HEK293 (cell line): ENCODE results near the gene KCNQ1.

Experiments
- CTCF ChIA-PET: fragments of 350-600 bp; formaldehyde crosslinking; extraction: SDS; loops from one replicate; lab custom pipeline; 2021; ENCODE audit warnings: antibody characterized with exemption; lab: Yijun Ruan, JAX
- POLR2A ChIA-PET: fragments of 300-600 bp; formaldehyde crosslinking; extraction: SDS; loops from one replicate; lab custom pipeline; 2020; ENCODE audit warnings: antibody characterized with exemption, inconsistent platforms; lab: Yijun Ruan, JAX
- H3K27ac ChIP-seq: fragments of 200-500 bp; sonication (Bioruptor generic); 2 replicates; pipeline ENCODE4 v1.5.1; 2014; ENCODE audit warnings: low read depth, low read length, control low read depth, inconsistent platforms; ENCODE audit errors: extremely low read depth
- H3K36me3 ChIP-seq, 2 experiments: fragments of 200-500 bp in 1 of 2; sonication (Bioruptor generic) in 1 of 2; 1 replicate in 1 of 2; 2 replicates in 1 of 2; pipeline ENCODE4 v1.5.1; 2014 to 2017; ENCODE audit warnings: inconsistent platforms in 2 of 2, low read length in 2 of 2; ENCODE audit not compliant: control insufficient read depth in 2 of 2, insufficient read depth in 1 of 2
- H3K4me1 ChIP-seq: fragments of 200-500 bp; sonication (Bioruptor generic); 2 replicates; pipeline ENCODE4 v1.5.1; 2014; ENCODE audit warnings: mild to moderate bottlenecking, low read length, inconsistent platforms; ENCODE audit not compliant: control insufficient read depth, insufficient read depth
- H3K4me3 ChIP-seq: 2 replicates; pipeline ENCODE4 v1.5.1; 2011; ENCODE audit warnings: low read depth, mild to moderate bottlenecking, control low read depth, low read length, moderate library complexity
- H3K9me3 ChIP-seq: fragments of 200-500 bp; sonication (Bioruptor generic); 2 replicates; pipeline ENCODE4 v1.5.1; 2014; ENCODE audit warnings: low read depth, low read length, inconsistent platforms; ENCODE audit not compliant: control insufficient read depth, insufficient read depth
- MEIS1 ChIP-seq: sonication (generic); formaldehyde crosslinking; IDR thresholded peaks from 2 replicates; pipeline ENCODE4 v1.8.1; 2022; ENCODE audit warnings: missing genetic modification reagents, mild to moderate bottlenecking, borderline replicate concordance
- SETDB1 ChIP-seq: IDR thresholded peaks from one replicate; pipeline ENCODE4 v1.6.1; 2017; ENCODE audit warnings: mild to moderate bottlenecking, low read length, moderate library complexity, mixed read lengths; ENCODE audit not compliant: insufficient read length
- TRIM28 ChIP-seq: IDR thresholded peaks from 2 replicates; pipeline ENCODE4 v1.6.1; 2011; ENCODE audit warnings: low read length, control low read depth, borderline replicate concordance
- ZBTB7A ChIP-seq: fragments of 450-650 bp; formaldehyde crosslinking; IDR thresholded peaks from 2 replicates; pipeline ENCODE4 v1.5.1; 2016; ENCODE audit warnings: low read depth, missing biosample characterization, missing genetic modification characterization
- ZNF169 ChIP-seq: fragments of 450-650 bp; formaldehyde crosslinking; IDR thresholded peaks from 2 replicates; pipeline ENCODE4 v1.5.1; 2016; ENCODE audit warnings: missing biosample characterization, missing genetic modification characterization
- ZNF175 ChIP-seq: fragments of 450-650 bp; formaldehyde crosslinking; IDR thresholded peaks from 2 replicates; pipeline ENCODE4 v1.5.1; 2016; ENCODE audit warnings: missing biosample characterization, missing genetic modification characterization
- ZNF211 ChIP-seq: fragments of 450-650 bp; formaldehyde crosslinking; IDR thresholded peaks from 2 replicates; pipeline ENCODE4 v1.5.1; 2016; ENCODE audit warnings: low read depth, missing biosample characterization, missing genetic modification characterization
- ZNF585B ChIP-seq: fragments of 450-650 bp; formaldehyde crosslinking; IDR thresholded peaks from 2 replicates; pipeline ENCODE4 v1.5.1; 2016; ENCODE audit warnings: missing biosample characterization, missing genetic modification characterization
- ZNF654 ChIP-seq: fragments of 450-650 bp; formaldehyde crosslinking; IDR thresholded peaks from 2 replicates; pipeline ENCODE4 v1.5.1; 2016; ENCODE audit warnings: low read depth, missing biosample characterization, missing genetic modification characterization
- ZNF670 ChIP-seq: fragments of 450-650 bp; formaldehyde crosslinking; IDR thresholded peaks from 2 replicates; pipeline ENCODE4 v1.5.1; 2016; ENCODE audit warnings: missing biosample characterization, missing genetic modification characterization, low read depth
- ZNF792 ChIP-seq: fragments of 450-650 bp; formaldehyde crosslinking; IDR thresholded peaks from 2 replicates; pipeline ENCODE4 v1.5.1; 2016; ENCODE audit warnings: missing biosample characterization, missing genetic modification characterization
- ZNF837 ChIP-seq: fragments of 450-650 bp; formaldehyde crosslinking; IDR thresholded peaks from 2 replicates; pipeline ENCODE4 v1.5.1; 2016; ENCODE audit warnings: missing biosample characterization, missing genetic modification characterization
- TF ChIP-seq, protein P1 (sequence below): fragments of 450-650 bp; formaldehyde crosslinking; IDR thresholded peaks from 2 replicates; pipeline ENCODE4 v1.5.1; 2016; ENCODE audit warnings: missing biosample characterization, missing genetic modification characterization, low read depth
- TF ChIP-seq, protein P2 (sequence below): fragments of 450-650 bp; formaldehyde crosslinking; IDR thresholded peaks from 2 replicates; pipeline ENCODE4; 2016; ENCODE audit warnings: missing biosample characterization, missing genetic modification characterization
- TF ChIP-seq, protein P3 (sequence below): fragments of 450-650 bp; IDR thresholded peaks from 2 replicates; pipeline ENCODE4 v1.5.1; 2018; ENCODE audit warnings: missing biosample characterization, missing genetic modification characterization
- TF ChIP-seq, protein P4 (sequence below): fragments of 450-650 bp; formaldehyde crosslinking; IDR thresholded peaks from 2 replicates; pipeline ENCODE4 v1.5.1; 2016; ENCODE audit warnings: missing biosample characterization, missing genetic modification characterization

The KCNQ1 gene

DNA sequence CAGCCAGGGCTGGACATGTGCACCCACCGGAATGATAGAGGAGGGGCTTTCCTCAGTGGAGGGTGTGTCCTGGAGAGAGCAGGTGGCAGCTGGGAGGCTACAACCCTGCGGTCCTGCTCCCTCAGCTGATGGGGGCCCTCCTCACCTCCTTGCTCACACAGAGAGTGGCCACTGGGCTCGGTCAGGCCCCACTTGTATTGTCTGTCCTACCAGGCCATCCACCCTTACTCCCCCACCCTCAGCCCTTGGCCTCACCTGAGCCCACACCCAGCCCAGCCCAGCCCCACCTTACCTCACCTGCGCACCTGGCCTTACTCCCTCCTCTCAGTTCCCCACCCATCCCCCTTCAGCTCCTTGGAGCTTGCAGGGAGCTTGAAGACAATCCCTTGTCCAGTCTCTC is 3.6 kb upstream of the KCNQ1 start:
- Histone ChIP-seq H3K4me1 (no peaks in the 10 kb centered on the region), H3K4me3 (no peak overlapping the region), H3K27ac (no peak overlapping the region), H3K36me3 (no peaks in the 10 kb centered on the region), H3K9me3 (no peaks in the 10 kb centered on the region)
- ChIA-PET POLR2A (no interaction called here), CTCF (interaction anchor here (0.7 kb wide), 1 partner anchor 38 kb away, joined by 3 read pairs; no protein-coding TSS in a partner anchor)
- TF ChIP-seq ZNF654 (no peak), ZNF837 (tag by site-specific recombination) (no peak), MEIS1 (CRISPR knock-in tag) (no peak), ZNF792 (no peak), ZBTB7A (no peak), ZNF175 (tag by site-specific recombination) (no peak)
- TF ChIP-seq, protein P1, sequence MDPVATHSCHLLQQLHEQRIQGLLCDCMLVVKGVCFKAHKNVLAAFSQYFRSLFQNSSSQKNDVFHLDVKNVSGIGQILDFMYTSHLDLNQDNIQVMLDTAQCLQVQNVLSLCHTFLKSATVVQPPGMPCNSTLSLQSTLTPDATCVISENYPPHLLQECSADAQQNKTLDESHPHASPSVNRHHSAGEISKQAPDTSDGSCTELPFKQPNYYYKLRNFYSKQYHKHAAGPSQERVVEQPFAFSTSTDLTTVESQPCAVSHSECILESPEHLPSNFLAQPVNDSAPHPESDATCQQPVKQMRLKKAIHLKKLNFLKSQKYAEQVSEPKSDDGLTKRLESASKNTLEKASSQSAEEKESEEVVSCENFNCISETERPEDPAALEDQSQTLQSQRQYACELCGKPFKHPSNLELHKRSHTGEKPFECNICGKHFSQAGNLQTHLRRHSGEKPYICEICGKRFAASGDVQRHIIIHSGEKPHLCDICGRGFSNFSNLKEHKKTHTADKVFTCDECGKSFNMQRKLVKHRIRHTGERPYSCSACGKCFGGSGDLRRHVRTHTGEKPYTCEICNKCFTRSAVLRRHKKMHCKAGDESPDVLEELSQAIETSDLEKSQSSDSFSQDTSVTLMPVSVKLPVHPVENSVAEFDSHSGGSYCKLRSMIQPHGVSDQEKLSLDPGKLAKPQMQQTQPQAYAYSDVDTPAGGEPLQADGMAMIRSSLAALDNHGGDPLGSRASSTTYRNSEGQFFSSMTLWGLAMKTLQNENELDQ (tag by site-specific recombination): no peak
- TF ChIP-seq, protein P2, sequence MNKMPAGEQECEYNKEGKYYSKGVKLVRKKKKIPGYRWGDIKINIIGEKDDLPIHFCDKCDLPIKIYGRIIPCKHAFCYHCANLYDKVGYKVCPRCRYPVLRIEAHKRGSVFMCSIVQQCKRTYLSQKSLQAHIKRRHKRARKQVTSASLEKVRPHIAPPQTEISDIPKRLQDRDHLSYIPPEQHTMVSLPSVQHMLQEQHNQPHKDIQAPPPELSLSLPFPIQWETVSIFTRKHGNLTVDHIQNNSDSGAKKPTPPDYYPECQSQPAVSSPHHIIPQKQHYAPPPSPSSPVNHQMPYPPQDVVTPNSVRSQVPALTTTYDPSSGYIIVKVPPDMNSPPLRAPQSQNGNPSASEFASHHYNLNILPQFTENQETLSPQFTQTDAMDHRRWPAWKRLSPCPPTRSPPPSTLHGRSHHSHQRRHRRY (tag by site-specific recombination): no peak

DNA sequence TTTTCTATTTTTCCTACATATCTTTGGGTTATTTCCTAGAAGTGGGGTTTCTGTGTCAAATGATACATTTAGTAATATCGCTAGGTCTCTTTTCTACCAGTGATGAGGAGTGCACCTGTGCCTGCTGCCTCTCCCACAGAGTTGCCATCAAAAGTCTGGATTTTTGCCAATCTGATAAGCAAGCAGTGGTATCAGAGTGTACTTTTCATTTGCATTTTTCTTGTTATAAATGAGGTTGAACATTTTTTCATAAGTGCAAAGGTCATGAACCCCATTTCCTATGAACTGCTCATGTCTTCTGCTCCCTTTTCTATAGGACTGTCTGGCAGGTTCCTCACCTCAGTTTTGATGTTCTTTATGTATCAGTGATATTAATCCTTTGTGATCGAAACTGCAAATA is 2.2 kb upstream of the KCNQ1 start:
- Histone ChIP-seq H3K9me3 (no peaks in the 10 kb centered on the region), H3K36me3 (no peaks in the 10 kb centered on the region), H3K27ac (no peak overlapping the region), H3K4me1 (no peaks in the 10 kb centered on the region), H3K4me3 (no peak overlapping the region)
- ChIA-PET CTCF (interaction anchor here (0.7 to 0.8 kb wide), 2 partner anchors 247 to 449 kb away, joined by 3 to 4 read pairs; no protein-coding TSS in a partner anchor), POLR2A (no interaction called here)
- TF ChIP-seq SETDB1: peak; percentile 23
- TF ChIP-seq ZNF670 (tag by site-specific recombination): no peak
- peak; percentile 58; the same call in 1 of the 2 replicates for TF ChIP-seq TRIM28

DNA sequence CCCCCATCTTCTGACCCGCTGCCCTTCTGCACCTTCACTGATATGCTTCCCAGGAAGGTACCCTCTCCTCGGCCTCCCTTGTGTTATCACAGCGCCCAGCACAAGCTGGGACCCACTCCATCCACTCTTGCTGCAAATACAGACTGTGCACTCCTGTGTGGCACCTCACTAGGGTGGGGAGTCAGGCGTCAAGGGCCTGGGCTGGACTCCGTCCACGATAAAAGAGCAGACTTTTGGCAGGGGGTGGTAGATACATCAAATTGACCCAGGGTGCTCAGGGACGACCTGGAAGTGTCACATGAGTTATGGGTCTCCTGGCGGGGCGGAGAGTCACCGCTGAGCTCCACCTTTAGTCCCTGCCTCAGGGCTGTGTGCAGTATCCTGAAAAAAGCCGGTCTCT is 1.4 kb upstream of the KCNQ1 start:
- no peaks in the 10 kb centered on the region for H3K9me3 ChIP-seq
- H3K4me1 ChIP-seq: no peaks in the 10 kb centered on the region
- no peaks in the 10 kb centered on the region for H3K36me3 ChIP-seq
- ChIA-PET POLR2A (no interaction called here), CTCF (interaction anchor here (0.6 to 0.7 kb wide), 2 partner anchors 83 to 89 kb away, joined by 3 to 6 read pairs; no protein-coding TSS in a partner anchor)
- H3K4me3 ChIP-seq: no peak overlapping the region
- H3K27ac ChIP-seq: no peak overlapping the region
- TF ChIP-seq, protein P3, sequence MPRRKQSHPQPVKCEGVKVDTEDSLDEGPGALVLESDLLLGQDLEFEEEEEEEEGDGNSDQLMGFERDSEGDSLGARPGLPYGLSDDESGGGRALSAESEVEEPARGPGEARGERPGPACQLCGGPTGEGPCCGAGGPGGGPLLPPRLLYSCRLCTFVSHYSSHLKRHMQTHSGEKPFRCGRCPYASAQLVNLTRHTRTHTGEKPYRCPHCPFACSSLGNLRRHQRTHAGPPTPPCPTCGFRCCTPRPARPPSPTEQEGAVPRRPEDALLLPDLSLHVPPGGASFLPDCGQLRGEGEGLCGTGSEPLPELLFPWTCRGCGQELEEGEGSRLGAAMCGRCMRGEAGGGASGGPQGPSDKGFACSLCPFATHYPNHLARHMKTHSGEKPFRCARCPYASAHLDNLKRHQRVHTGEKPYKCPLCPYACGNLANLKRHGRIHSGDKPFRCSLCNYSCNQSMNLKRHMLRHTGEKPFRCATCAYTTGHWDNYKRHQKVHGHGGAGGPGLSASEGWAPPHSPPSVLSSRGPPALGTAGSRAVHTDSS (tag by site-specific recombination): no peak
- TF ChIP-seq, protein P4, sequence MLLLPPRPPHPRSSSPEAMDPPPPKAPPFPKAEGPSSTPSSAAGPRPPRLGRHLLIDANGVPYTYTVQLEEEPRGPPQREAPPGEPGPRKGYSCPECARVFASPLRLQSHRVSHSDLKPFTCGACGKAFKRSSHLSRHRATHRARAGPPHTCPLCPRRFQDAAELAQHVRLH (tag by site-specific recombination): no peak
- TF ChIP-seq ZNF211 (no peak), ZNF169 (no peak), ZNF585B (tag by site-specific recombination) (no peak)
